Measurements from ENCODE around the gene MAGEA3. TPM values are rescaled to one million over a fixed set of nuclear protein-coding genes. Genes with fewer than 3 reads are reported as not detected.

Gene MAGEA3
- total RNA-seq, 1 experiment from 2014 or later = not detected

- H2BK12ac ChIP-seq (ENCODE audit: insufficient read length, low read depth, low read length) = no peak overlapping the region
- no peak overlapping the region for H2BK20ac ChIP-seq (ENCODE audit: low read depth, low read length, poor library complexity, severe bottlenecking)
- no peak overlapping the region for H4K91ac ChIP-seq (ENCODE audit: insufficient read length, low read depth, low read length)
- H4K20me1 ChIP-seq (ENCODE audit: control insufficient read depth, insufficient read depth, insufficient read length) = no peaks in the 10 kb centered on the region
- no peak overlapping the region for H3T11ph ChIP-seq (ENCODE audit: low read length)
- H3K79me1 ChIP-seq (ENCODE audit: insufficient read depth, low read depth, low read length, poor library complexity, severe bottlenecking) = no peaks in the 10 kb centered on the region
- no peak overlapping the region for H3K4ac ChIP-seq (ENCODE audit: low read depth, low read length)
- no peak overlapping the region for H3K4me3 Mint-ChIP-seq
- H4K8ac ChIP-seq (replicated peaks; ENCODE audit: insufficient read length, low read depth, low read length) = no peak overlapping the region
- no peak overlapping the region for H2BK15ac ChIP-seq (ENCODE audit: low read depth, low read length)
- no peak overlapping the region for H2BK5ac ChIP-seq (ENCODE audit: insufficient read length, low read length)
- no peaks in the 10 kb centered on the region for H3K4me1 ChIP-seq (ENCODE audit: insufficient read depth, low read length)
- H3K9me3 Mint-ChIP-seq = peaks cover 61 to 75% of the 10 kb centered on the region in 2 experiments
- H2BK120ac ChIP-seq (ENCODE audit: low read depth, low read length, poor library complexity, severe bottlenecking) = no peak overlapping the region
- H2AFZ ChIP-seq (ENCODE audit: low read length) = no peak overlapping the region
- DNase-seq = no peak
- no peak overlapping the region for H3K18ac ChIP-seq (ENCODE audit: insufficient read length, low read depth, low read length)
- peaks cover 0 to 2% (median 1%) of the 10 kb centered on the region in 3 experiments; a peak in 3 of 7 replicates for H3K36me3 Mint-ChIP-seq (ENCODE audit: insufficient read depth in 1 of 3, low read depth in 3 of 3)
- no peaks in the 10 kb centered on the region for H3K79me2 ChIP-seq (ENCODE audit: insufficient read depth, low read length)
- H2AK5ac ChIP-seq (ENCODE audit: insufficient read length, low read length) = no peak overlapping the region
- H3K9me3 ChIP-seq (ENCODE audit: control insufficient read depth, low read depth, low read length) = peaks cover 13% of the 10 kb centered on the region
- no peak overlapping the region for H3K14ac ChIP-seq (ENCODE audit: insufficient read depth, low read length)
- no peak for TF ChIP-seq CTCF (conservative IDR thresholded peaks at IDR 0.05)
- no peaks in the 10 kb centered on the region for H3K27me3 ChIP-seq (ENCODE audit: insufficient read depth, low read length)
- peaks cover 9% of the 10 kb centered on the region for H3K27me3 Mint-ChIP-seq (ENCODE audit: low read depth)
- H3K27ac ChIP-seq (ENCODE audit: insufficient read length, low read depth, low read length) = no peak overlapping the region
- H3K9ac ChIP-seq (ENCODE audit: extremely low read depth, insufficient read length, low read length) = no peak overlapping the region
- H3K56ac ChIP-seq (ENCODE audit: insufficient read length, low read depth, low read length) = no peak overlapping the region
- H3K23ac ChIP-seq (ENCODE audit: insufficient read length, low read depth, low read length) = no peak overlapping the region
- no peaks in the 10 kb centered on the region for H3K23me2 ChIP-seq (ENCODE audit: insufficient read length, low read depth, low read length, poor library complexity, severe bottlenecking)
- no peaks in the 10 kb centered on the region for H3K4me1 Mint-ChIP-seq
- WGBS (ENCODE audit: extremely low coverage, insufficient read length, low lambda C conversion rate) = no CpG with 5 or more reads among the region's 5 CpGs
- H3K27ac Mint-ChIP-seq = no peak overlapping the region
- H3K4me2 ChIP-seq (ENCODE audit: insufficient read depth, insufficient read length, low read length) = no peak overlapping the region
- no peak overlapping the region for H4K5ac ChIP-seq (ENCODE audit: insufficient read length, low read depth, low read length)
These were observed 40.0 kb downstream of the MAGEA3 start for GRCh38 chrX:152738560-152738959.

Other genes starting within 250 kb of the MAGEA3 start
- gene GABRA3, start 247.5 kb upstream of the MAGEA3 start, total RNA-seq (2021) = 0.44 and 1.4 TPM in 2 replicates
- 3.8 and 3.9 TPM in 2 replicates for gene GABRQ, start 60.9 kb upstream of the MAGEA3 start, total RNA-seq (2021)
- gene CSAG2, start 10.5 kb downstream of the MAGEA3 start, total RNA-seq (2021) = not detected in 2 replicates
- not detected in 2 replicates for gene MAGEA2B, start 15.8 kb downstream of the MAGEA3 start, total RNA-seq (2021)
- not detected in 2 replicates for gene CSAG1, start 34.9 kb downstream of the MAGEA3 start, total RNA-seq (2021)
- gene MAGEA12, start 35.0 kb downstream of the MAGEA3 start, total RNA-seq (2021) = not detected in 2 replicates
- gene MAGEA2, start 55.0 kb downstream of the MAGEA3 start, total RNA-seq (2021) = 0.13 and 0.22 TPM in 2 replicates
- gene CSAG3, start 60.4 kb downstream of the MAGEA3 start, total RNA-seq (2021) = not detected in 2 replicates
- gene MAGEA6, start 70.9 kb downstream of the MAGEA3 start, total RNA-seq (2021) = not detected in 2 replicates
- gene CETN2, start 132.0 kb downstream of the MAGEA3 start, total RNA-seq (2021) = 23.6 and 24.6 TPM in 2 replicates
- gene NSDHL, start 132.3 kb downstream of the MAGEA3 start, total RNA-seq (2021) = 31.6 and 32.7 TPM in 2 replicates
- 10.2 and 11.3 TPM in 2 replicates for gene ZNF185, start 199.3 kb downstream of the MAGEA3 start, total RNA-seq (2021)